ENCODE results near the gene BHMT. TPM values are rescaled to one million over a fixed set of nuclear protein-coding genes. Genes with fewer than 3 reads are reported as not detected.
A peak's percentile ranks its signal among the peaks of the same experiment; 100 is the strongest.

The BHMT gene
- not detected in 3 replicates for total RNA-seq
- long read RNA-seq, result 0 reads

GRCh38 chr5:79111387-79111959 lies at the start of gene BHMT:
Gene BHMT (plus strand): TSS chr5:79111809. CDS start chr5:79111886, 77 bp downstream.
- Mint-ChIP-seq H3K4me1 (ENCODE audit: low read depth) (peaks cover 37% of the 10 kb centered on the region), H3K4me3 (ENCODE audit: unreplicated experiment) (peak within 1 kb of the TSS; percentile 55), H3K9me3 (ENCODE audit: low read depth) (no peaks in the 10 kb centered on the region), H3K27ac (ENCODE audit: unreplicated experiment) (no peak within 1 kb of the TSS), H3K36me3 (ENCODE audit: low read depth) (peaks cover 8% of the 10 kb centered on the region), H3K27me3 (ENCODE audit: low read depth) (peaks cover 37% of the 10 kb centered on the region)
- TF ChIP-seq, protein P1, sequence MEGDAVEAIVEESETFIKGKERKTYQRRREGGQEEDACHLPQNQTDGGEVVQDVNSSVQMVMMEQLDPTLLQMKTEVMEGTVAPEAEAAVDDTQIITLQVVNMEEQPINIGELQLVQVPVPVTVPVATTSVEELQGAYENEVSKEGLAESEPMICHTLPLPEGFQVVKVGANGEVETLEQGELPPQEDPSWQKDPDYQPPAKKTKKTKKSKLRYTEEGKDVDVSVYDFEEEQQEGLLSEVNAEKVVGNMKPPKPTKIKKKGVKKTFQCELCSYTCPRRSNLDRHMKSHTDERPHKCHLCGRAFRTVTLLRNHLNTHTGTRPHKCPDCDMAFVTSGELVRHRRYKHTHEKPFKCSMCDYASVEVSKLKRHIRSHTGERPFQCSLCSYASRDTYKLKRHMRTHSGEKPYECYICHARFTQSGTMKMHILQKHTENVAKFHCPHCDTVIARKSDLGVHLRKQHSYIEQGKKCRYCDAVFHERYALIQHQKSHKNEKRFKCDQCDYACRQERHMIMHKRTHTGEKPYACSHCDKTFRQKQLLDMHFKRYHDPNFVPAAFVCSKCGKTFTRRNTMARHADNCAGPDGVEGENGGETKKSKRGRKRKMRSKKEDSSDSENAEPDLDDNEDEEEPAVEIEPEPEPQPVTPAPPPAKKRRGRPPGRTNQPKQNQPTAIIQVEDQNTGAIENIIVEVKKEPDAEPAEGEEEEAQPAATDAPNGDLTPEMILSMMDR (IDR thresholded peaks at IDR 0.05), result no peak
- DNase-seq (ENCODE audit: low spot score), result no peak

DNA sequence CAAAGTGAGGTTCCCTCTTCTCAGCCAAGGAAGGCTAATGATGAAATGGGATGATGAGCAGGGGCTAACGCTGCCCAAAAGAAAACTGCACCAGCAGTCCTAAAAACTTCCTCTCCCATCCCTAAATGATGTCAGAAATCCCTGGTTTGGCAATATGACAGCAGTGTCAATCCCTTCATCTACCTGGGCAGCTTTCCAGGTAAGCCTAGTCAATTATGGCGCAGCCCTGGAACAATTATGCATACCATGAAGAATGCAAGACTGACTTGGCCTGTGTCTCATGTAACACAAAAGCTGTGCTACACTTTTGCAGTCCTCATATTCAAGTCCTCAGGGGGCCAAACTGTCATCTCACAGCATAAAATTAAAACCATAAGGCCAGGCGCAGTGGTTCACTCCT lies 49.2 kb upstream of the BHMT start:
- peaks cover 5% of the 10 kb centered on the region for H3K27me3 Mint-ChIP-seq (ENCODE audit: low read depth)
- TF ChIP-seq, protein P1 (IDR thresholded peaks at IDR 0.05), result no peak
- H3K27ac Mint-ChIP-seq (ENCODE audit: unreplicated experiment), result no peak overlapping the region
- no peaks in the 10 kb centered on the region for H3K9me3 Mint-ChIP-seq (ENCODE audit: low read depth)
- DNase-seq (ENCODE audit: low spot score), result no peak
- no peaks in the 10 kb centered on the region for H3K4me1 Mint-ChIP-seq (ENCODE audit: low read depth)
- no peak overlapping the region for H3K4me3 Mint-ChIP-seq (ENCODE audit: unreplicated experiment)
- no peaks in the 10 kb centered on the region for H3K36me3 Mint-ChIP-seq (ENCODE audit: low read depth)

DNA sequence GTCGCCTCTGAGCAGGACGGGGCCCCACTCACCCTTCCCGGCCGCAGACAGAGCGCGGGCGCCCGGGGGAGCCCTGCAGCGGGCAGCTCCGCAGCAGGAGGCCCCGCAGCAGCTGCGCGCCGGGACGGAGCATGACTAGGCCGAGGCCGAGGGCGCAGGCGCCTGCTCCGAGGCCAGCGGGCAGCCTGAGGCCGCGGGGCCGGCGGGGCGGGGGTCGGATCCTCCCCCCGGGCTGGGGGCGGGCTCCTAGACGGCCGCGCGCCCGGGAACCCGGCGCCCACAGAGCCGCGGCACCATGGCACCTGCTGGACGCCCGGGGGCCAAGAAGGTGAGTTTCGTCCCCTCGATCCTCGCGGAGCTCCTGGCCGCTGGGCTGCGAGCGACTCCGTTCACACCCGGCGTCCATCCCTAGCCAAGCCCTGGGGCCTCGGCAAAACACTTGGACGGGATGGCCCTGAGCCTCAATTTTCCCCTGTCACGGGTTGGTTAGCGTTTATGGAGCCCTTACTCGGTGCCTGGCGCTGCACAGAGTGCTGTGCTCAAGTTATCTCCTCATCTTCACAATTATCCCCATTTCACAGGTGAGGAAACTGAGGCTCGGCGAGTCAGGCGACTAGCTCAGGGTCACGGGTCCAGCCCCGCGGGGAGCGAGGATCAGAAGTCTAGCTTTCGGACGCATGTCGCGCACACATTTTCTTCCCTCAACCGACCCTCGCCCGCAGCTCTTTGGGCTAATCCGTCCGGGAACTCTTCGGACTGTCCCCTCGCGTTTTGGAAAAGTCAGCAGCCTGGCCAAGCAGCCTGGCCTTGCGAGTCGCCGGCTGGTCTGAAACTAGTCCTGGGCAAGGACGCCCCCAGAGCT lies 41.9 kb upstream of the BHMT start, which contains the start of the genes BHMT2 and DMGDH:
BHMT2 (plus strand) TSS at position 280 of the 862 bp plus-strand sequence; CDS start at position 296, 16 bp downstream.
DMGDH (minus strand) TSS at position 187 of the 862 bp plus-strand sequence; CDS start at position 133, 54 bp downstream.
- Mint-ChIP-seq H3K27me3 (ENCODE audit: low read depth) (no peaks in the 10 kb centered on the region), H3K4me3 (ENCODE audit: unreplicated experiment) (no peak within 1 kb of the TSS), H3K27ac (ENCODE audit: unreplicated experiment) (no peak within 1 kb of the TSS), H3K9me3 (ENCODE audit: low read depth) (peaks cover 17% of the 10 kb centered on the region), H3K4me1 (ENCODE audit: low read depth) (no peaks in the 10 kb centered on the region), H3K36me3 (ENCODE audit: low read depth) (peaks cover 2% of the 10 kb centered on the region)
- no peak for DNase-seq (ENCODE audit: low spot score)
- TF ChIP-seq, protein P1 (IDR thresholded peaks at IDR 0.05), result no peak

GRCh38 chr5:79070350-79070667 lies 41.3 kb upstream of the BHMT start:
- Mint-ChIP-seq H3K27me3 (ENCODE audit: low read depth) (no peaks in the 10 kb centered on the region), H3K36me3 (ENCODE audit: low read depth) (peaks cover 2% of the 10 kb centered on the region), H3K4me3 (ENCODE audit: unreplicated experiment) (no peak overlapping the region), H3K9me3 (ENCODE audit: low read depth) (peaks cover 18% of the 10 kb centered on the region), H3K4me1 (ENCODE audit: low read depth) (no peaks in the 10 kb centered on the region), H3K27ac (ENCODE audit: unreplicated experiment) (no peak overlapping the region)
- TF ChIP-seq, protein P1 (IDR thresholded peaks at IDR 0.05), result no peak
- no peak for DNase-seq (ENCODE audit: low spot score)

GRCh38 chr5:79074641-79075040 lies 37.0 kb upstream of the BHMT start:
- no peaks in the 10 kb centered on the region for H3K27me3 Mint-ChIP-seq (ENCODE audit: low read depth)
- H3K9me3 Mint-ChIP-seq (ENCODE audit: low read depth), result peaks cover 18% of the 10 kb centered on the region
- peaks cover 2% of the 10 kb centered on the region for H3K36me3 Mint-ChIP-seq (ENCODE audit: low read depth)
- no peaks in the 10 kb centered on the region for H3K4me1 Mint-ChIP-seq (ENCODE audit: low read depth)
- no peak for DNase-seq (ENCODE audit: low spot score)
- TF ChIP-seq, protein P1 (IDR thresholded peaks at IDR 0.05), result no peak
- H3K4me3 Mint-ChIP-seq (ENCODE audit: unreplicated experiment), result no peak overlapping the region
- no peak overlapping the region for H3K27ac Mint-ChIP-seq (ENCODE audit: unreplicated experiment)

All from chondrocyte (in vitro differentiated cells).